NB4 (cell line): ENCODE results near the gene SMAD2.

Experiments used
- CTCF ChIP-seq: IDR thresholded peaks from one replicate; pipeline ENCODE4 v1.5.1; 2012; ENCODE audit warnings: low read depth, low read length
- MAX ChIP-seq: IDR thresholded peaks from 2 replicates; pipeline ENCODE4 v1.6.1; 2011; ENCODE audit warnings: low read depth, low read length
- MYC ChIP-seq: IDR thresholded peaks from 2 replicates; pipeline ENCODE4 v1.6.1; 2011; ENCODE audit warnings: low read depth, low read length
- POLR2A ChIP-seq: IDR thresholded peaks from 2 replicates; pipeline ENCODE4 v1.6.1; 2011; ENCODE audit warnings: mild to moderate bottlenecking; ENCODE audit not compliant: insufficient read length; ENCODE audit errors: extremely low read depth

GRCh38 chr18:47935321-47936055, 5.0 kb upstream of the SMAD2 start:
- no peak for TF ChIP-seq CTCF
- TF ChIP-seq POLR2A: no peak
- TF ChIP-seq MAX: no peak
- TF ChIP-seq MYC: no peak
